NCI-H526 treated with DMSO at 0.1 percent for 48 hours (cell line): ENCODE measurements around the gene BRD9.
"Not testable (repeated sequence)": the region's sequence is repeated elsewhere in the genome, so short reads cannot be mapped to it uniquely, and the experiment has no call there.

Source experiments
- DNase-seq: peaks from one replicate; lab custom pipeline; 2025; lab: John Stamatoyannopoulos, UW

BRD9 gene

DNA sequence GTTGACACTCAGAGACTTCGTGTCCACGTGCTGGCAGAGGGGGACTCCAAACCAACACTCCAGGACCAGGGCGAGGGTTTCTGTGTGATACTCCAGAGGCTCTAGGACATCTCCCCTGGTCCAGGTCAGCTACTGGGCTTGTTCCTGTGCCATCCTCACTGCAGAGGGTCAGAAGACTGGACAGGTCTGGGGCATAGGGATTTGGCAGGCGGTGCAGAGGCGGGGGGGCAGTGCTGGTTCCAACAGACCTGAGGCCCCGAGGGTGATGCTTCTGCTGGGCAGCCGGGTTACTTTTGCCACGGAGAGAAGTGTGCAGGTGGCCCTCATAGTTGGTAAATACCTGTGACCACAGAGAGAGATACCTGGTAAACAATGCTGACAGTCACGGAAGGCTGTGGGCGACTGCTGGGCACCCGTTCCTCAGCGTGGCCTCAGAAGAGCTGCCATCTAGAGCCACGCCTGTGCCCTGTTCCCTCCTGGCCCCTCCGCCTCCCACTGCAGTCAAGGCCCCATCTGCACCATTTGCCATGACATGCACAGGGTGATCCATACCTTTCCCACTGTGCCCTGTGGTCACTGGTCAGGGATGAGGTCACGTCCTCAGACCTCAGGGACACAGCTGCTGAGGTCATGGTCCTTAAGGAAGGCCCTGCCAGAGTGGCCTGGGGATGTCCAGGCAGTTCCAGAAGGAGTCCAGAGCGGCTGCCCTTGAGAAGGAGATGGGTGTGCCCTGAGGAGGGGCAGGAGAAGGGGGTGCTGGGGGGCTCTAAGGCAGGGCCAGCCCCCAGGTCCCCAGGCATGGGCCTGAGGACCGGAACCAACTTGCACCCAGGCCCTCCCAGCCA, 30.1 kb upstream of the BRD9 start:
- DNase-seq: no peak

DNA sequence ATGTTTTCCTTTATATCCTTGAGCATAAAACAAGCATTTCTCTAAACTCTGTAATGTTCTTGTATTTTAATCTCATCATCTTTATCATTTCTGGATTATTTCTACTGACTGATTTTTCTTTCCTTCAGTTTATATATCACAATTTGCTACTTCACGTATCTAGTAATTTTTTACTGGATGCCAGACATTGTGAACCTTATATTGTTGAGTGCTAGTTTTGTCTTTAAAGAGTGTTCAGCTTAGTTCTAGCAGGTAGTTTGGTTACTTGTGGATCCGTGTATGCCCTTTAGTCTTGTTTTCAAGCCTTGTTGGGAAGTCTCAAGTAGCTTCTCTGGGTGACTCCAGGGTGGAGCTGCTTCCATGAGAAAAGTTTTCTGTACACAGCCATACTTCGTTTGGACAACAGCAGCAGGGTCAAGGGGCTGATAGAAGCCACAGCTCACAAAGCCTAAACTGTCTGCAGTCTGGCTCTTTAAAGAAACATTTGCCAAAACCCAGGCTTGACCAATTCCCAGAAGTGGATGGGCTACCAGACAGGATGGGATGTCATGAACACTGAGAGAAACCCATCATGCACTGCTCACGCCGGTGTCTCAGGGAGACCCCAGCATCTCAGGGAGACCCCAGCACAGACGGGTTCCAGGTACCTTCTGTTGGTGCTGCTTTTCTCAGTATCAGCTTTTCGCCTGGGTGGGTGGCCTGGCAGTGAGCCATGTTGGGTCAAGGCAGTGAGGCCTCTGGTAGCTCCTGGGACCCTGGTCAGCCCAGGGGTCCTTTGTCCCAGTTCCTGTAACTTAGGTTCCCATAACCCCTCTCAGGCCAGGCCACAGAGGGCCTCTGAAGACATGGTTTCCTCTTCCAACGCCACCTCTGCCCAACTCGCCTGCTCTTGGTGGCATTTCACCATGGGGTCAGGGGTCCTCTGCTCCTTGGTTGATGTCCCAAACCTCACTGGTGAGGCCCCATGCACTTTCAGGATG, 29.1 kb upstream of the BRD9 start:
- no peak for DNase-seq

DNA sequence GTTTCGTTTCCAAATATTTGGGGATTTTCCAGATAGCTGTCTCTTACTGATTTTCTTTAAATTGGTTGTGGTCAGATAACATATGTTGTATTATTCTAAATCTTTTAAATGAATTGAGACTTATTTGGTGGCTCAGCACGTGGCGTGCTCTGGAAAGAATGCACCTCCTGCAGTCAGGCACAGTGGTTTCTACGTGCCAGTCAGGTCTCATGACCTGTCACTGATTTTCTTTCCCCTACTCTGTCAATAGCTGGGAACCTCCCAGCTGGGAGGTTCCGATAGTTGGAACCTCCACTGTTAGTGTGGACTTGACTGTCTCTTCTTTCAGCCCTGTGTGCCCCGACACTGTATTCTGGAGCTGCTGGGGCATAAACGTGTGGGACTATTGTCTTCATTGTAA, 27.7 kb upstream of the BRD9 start:
- DNase-seq: no peak

DNA sequence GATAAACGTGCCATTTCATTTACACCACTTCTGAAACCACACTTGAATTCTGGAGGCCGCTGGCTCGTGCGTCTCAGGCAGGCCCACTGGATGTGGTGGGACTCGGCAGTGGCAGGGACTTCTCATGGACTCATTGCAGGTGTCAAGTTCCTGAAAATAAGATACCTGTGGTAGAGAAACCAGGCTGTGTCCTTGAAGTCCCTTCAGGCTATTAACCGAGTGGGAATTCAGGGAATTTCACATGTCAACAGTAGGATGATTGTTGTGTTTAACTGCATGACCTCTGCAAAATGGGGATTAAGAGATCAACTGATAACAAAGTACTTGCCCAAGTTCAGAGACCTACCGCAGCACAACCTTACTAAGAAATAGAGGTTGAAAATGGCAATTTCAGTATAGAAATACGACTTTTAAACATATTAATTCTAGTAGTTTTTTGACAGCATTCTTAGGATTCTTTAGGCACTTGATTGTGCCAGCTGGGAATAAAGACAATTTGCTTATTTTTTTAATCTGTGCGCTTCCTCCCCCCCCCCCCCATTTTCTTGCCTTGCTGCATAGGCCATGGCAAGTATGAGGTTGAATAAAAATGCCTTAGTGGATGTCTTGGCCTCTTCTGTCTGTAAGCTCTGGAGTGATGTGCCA, 26.9 kb upstream of the BRD9 start:
- no peak for DNase-seq

DNA sequence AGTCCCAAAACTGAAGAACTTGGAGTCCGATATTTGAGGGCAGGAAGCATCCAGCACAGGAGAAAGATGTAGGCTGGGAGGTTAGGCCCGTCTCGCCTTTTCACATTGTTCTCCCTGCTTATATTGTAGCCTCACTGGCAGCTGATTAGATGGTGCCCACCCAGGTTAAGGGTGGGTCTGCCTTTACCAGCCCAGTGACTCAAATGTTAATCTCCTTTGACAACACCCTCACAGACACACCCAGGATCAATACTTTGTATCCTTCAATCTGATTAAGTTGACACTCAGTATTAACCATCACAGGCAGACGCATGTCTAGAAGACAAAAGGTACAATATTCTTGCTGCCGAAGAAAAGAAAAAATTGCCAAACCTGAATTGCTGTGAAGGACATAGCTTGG, 26.1 kb upstream of the BRD9 start:
- not testable (repeated sequence) for DNase-seq

DNA sequence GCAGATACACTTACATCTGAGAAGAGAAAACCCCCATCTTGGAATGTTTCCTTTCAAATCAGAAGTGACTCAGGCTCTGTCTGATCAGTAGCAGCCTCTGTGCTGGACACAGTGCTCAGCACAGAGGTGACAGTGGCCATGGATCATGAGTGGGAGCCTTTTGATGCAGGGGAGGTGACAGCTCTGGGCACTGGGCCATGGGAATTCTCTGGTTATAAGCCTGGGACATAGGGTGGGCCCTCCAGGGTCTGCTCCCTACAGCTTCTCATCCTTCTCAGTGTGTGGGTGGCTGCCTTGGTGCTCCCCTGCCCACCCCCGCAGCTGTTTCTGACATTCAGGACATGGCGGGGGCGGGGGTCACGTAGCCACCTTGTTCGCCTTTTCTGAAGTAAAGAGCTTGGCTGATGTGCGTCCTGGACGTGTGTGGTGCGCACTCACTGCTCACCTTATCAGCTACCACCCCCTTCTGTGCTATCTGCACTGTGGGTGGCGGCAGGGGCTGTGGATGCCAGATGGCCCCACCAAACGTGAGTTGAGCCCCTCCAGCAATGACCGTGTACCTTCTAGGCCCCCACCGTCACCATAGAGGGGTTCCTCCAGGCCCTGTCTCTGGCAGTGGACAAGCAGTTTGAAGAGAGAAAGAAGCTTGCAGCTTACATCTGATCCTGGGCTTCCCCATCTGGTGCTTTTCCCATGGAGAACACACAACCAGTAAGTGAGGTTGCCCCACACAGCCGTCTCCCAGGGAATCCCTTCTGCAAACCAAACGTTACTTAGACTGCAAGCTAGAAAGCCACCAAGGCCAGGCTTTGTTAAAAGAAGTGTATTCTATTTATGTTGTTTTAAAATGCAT, 24.1 kb upstream of the BRD9 start:
- no peak for DNase-seq

DNA sequence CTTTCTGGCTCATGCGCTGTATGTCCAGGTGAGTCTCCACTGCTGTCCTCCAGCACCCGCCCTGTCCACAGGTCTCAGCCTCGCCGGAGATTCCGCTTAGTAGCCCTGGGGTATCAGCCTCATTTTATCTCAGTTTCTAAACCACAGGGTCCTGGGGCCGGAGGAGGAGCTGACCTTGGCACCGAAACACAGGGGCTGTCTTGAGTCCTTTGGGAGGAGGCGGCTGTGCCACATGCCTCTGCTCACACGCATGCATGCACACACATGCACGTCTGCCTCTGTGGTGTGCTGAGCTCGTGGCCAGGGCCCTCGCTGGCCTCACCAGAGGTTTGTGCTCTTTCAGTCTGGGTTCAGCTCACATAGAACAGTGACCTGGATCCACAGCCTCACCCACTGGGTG, 23.3 kb upstream of the BRD9 start:
- DNase-seq: no peak

DNA sequence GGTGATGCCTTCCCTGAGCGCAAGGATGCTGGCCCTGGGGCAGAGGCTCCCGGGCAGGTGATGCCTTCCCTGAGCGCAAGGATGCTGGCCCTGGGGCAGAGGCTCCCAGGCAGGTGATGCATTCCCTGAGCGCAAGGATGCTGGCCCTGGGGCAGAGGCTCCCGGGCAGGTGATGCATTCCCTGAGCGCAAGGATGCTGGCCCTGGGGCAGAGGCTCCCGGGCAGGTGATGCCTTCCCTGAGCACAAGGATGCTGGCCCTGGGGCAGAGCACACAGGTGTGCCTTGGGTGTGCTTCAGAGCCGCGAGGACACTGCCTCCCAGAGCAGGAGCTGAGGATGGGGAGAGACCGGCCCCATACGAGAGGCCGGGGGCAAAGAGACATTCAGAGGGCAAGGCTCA, 22.7 kb upstream of the BRD9 start:
- not testable (repeated sequence) for DNase-seq

DNA sequence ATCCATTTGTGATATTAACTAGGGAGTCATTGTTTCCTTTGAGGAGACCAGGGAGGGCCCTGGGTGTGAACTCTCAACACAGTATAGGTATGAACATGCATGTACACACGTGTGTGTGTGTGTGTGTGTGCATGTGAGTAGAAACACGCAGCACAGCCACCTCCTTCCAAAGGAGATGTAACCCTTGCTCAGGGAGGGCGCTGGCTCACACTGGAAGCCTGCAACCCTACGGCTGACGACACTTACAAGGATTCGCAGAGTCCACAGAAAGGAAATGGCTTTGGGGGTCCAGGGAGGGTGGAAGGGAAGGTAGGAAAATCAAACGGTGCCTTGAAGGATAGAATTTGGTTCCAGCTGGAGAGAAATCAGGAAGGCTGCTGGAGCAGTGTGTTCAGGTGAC, 22.0 kb upstream of the BRD9 start:
- DNase-seq: no peak

DNA sequence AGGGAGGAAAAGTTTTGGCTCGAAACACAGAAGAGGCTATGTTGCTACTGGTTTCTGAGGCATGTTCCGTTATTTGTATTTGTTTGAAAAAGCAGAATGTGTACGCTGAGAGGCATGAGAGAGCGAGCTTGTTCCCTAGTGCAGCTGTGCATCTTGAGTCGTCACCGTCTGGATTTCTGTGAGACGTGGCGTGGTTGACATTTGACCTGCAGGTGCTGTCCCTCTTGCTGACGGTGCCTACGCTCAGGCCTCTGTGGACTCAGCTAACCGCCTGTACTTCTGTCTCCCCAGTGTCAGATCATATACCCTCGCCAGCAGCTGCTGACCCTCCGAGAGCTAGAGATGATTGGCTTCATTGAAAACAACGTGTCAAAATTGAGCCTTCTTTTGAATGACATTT, 21.6 kb upstream of the BRD9 start:
- no peak for DNase-seq

DNA sequence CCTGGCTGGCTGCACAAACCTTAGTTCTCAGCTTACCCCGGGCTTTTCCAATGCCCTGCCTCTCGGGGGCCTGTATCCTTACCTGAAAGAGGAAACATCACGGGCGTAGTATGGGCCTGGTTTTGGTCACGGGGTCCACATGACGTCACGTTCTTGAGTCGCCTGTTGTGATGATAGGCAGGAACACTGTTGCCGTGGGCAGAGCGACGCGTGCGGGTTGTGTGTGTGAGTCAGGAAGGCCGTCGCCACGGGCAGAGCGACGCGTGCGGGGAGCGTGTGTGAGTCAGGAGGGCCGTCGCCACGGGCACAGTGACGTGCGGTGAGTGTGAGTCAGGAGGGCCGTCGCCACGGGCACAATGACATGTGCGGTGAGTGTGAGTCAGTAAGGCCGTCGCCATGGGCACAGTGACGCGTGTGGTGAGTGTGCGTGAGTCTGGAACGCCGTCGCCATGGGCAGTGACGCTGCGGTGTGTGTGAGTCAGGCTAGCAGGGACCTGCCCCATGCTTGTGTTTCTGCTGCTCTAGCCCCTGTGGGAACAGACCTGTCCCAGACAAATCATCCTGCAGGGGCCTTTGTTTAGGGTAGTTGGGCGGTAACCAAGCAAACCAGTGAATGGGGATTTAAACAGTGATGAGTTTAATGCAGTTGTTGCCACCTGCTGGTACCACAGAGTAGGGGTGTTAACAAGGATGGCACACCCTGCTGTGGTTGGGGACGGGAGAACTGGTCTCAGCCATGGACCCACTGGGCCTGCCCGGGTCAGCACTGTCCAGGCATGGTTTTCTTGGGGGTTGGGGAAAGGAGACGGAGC, 19.9 kb upstream of the BRD9 start:
- DNase-seq: no peak

DNA sequence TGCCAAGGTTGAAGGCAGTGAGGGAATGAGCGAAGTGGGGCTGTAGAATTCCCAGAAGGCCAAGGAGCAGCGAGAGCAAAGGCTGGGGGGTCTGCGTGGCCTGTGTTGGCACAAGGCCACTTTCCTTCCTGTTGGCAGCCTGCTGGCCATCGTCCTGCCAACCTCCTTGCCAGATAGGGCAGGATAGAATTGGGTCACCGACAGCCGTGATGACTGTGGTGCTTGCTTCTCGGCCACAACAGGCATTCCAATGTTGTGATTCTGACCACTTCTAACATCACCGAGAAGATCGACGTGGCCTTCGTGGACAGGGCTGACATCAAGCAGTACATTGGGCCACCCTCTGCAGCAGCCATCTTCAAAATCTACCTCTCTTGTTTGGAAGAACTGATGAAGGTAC, 19.0 kb upstream of the BRD9 start:
- no peak for DNase-seq

DNA sequence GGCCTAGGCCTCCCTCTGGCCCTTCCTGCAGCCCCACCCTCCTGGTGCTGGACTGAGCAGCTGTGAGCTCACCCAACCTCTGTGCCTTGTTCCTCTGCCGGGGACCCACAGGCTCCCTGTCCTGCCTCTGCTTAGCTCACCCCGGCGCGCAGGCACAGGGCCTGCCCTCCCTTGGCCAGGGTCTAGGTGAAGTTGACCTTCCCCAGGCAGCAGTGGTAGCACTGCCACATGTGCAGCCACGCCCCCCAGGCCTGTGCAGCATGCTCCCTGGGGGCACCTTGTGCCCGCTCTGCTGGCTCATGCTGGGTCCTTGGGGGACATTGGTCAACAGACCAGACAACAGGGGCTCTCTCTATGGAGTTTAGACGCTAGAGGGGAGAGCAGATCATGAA, 18.2 kb upstream of the BRD9 start:
- no peak for DNase-seq

DNA sequence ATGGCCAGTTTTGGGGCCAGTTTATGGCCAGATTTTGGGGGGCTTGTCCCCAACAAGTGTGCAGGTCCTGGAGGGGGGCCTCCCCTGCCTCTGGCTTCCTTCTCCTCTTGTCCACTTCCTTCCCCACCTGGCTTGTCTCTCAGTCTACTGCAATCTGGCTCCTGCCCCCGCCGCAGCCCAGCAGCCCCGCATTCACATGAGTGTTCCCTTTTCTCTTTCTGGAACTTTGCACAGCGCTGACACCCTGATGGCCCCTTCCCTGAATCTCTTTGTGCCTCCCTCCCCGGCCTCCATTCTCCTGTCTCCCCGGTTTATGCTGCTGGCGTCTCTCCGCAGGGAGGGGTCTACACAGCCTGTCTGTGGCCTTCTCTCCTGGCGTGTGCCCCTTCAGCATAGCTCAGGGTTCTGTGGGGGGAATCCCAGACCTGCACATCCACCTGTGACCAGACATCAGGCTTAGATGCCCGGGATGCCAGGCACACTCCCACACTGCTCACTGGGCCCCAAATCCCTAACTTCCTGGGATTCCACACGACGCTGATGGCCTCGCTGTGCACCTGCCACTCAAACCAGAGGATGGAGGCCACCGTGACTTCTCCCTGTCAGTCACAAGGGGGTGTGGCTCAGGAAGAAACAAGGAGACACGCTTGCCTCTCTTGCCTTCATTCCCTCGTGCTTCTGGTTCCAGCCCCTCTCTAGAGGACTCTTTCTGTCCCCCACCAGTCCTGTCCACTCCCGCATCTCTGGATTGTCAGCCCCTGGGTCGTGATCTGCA, 17.6 kb upstream of the BRD9 start:
- DNase-seq: no peak

DNA sequence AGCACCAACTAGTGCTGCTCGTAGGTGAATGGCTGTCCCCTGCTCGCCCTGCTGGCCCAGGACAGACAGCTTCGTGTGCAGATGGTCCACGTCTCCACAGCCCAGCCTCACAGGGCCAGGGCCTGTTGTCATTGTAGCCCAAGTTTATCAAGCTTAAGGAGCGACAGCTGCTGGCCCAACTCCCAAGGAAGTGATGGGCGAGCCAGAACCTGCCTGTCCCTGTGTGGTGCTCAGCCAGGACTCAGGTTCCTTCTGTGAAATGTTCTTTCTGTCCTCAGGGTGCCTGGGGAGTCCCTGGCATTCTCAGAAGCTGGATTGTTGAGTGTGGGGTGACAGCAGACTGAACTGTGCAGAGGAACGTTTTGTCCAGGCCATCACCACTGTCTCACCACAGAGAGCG, 16.5 kb upstream of the BRD9 start:
- DNase-seq: no peak

DNA sequence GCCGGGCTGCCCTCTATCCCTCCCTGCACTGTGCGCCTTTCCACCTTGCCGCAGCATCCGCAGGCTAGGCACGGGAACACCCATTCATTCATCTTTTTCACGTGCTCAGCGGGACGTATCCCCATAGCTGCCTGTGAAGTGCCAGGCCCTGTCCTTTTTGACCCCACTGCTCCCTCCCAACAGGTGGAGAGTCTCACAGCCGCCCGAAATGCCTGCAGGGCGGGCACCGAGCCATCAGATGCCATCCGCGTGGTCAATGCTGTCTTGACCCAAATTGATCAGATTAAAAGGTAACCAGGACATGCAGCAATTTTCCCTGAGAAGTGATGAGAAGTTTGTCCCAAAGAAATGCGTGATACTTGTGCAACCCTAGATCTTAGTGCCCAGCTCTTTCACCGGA, 15.6 kb upstream of the BRD9 start:
- DNase-seq: no peak

DNA sequence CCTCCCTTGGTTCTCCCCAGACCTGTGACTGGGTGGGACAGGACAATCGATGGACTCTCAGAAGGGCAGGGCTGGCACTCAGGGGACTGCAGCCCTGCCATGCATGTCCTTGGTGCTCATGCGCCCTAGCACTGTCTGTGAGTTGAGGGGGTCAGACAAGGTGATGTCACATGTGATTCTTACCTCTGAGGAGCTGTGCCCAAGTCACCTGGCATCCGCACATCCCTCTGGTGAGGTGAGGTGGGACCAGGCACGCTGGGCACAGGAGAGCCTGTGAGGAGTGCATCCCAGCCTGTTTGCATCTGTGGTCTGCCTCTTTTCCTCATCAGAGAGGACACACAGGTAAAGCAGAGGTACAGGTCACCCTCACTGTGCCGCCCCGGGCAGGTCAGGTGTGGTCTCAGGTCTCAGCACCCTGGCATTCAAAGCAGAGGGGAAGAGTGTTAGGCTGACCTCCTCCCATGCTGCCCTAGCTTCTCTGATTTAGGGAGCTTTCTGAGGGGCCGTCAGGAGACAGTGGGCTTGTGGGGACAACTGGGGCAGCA, 14.8 kb upstream of the BRD9 start:
- no peak for DNase-seq

DNA sequence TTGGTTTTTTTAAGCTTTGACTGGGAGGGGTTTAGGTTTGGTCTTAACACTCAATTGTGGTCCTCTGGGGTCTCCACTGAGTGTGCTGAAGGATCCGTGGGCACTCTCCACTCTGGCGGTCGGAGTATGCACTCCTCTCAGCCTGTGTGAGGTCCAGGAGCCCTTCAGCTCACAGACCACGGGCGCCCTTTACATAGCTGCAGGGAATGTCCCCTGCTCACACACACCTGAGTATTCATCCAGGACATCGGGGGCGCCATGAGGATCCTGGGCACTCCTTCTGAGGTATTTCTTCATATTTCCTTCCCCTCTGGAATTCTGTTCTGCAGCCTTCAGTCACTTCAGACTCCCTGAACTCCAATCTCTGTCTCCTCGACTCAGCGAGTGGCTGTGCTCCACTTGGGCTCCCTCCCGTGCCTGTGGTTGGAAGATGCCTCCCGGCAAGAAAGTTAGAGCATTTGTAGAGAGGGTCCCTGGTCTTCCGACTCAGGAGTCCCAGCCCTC, 12.6 kb upstream of the BRD9 start:
- DNase-seq: no peak

DNA sequence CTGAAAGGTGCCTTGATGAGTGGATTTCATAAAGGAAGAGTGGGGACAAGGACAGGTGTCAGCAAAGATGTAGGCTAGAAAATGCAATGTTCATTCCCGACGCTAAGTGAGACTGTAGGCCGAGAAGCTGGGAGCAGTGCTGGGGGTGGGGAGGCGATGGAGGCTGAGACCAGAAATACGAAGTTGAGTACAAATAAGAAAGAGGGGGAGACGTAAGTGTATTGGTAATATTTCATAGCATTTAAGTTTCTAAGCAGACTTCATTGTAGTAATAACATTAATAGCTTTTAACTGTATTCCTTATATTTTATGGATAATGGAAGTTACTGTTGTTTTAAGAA, 11.1 kb upstream of the BRD9 start:
- no peak for DNase-seq
